Neuronal stem cell (in vitro differentiated cells): ENCODE results near the gene PPIH. TPM values are rescaled to one million over a fixed set of nuclear protein-coding genes. Genes with fewer than 3 reads are reported as not detected.

Experiments
- DNase-seq: peaks from one replicate; pipeline ENCODE4 v3.0.0-alpha.2; 2013; ENCODE audit warnings: low spot score
- H2AFZ ChIP-seq: one replicate; pipeline ENCODE4 v1.6.1; 2013; ENCODE audit warnings: mild to moderate bottlenecking, low read length, inconsistent platforms
- H2AK5ac ChIP-seq: 2 replicates; pipeline ENCODE4 v1.6.1; 2013; ENCODE audit warnings: low read depth, mild to moderate bottlenecking, inconsistent platforms, low read length, moderate library complexity, mixed read lengths
- H2BK120ac ChIP-seq: 2 replicates; pipeline ENCODE4 v1.6.1; 2013; ENCODE audit warnings: low read depth, mild to moderate bottlenecking, inconsistent platforms, low read length, moderate library complexity, mixed read lengths
- H2BK12ac ChIP-seq: one replicate; pipeline ENCODE4 v1.6.1; 2013; ENCODE audit warnings: low read length, inconsistent platforms
- H2BK15ac ChIP-seq: 2 replicates; pipeline ENCODE4 v1.6.1; 2013; ENCODE audit warnings: mild to moderate bottlenecking, low read length, inconsistent platforms, mixed read lengths
- H2BK5ac ChIP-seq: one replicate; pipeline ENCODE4 v1.6.1; 2013; ENCODE audit warnings: inconsistent platforms, mild to moderate bottlenecking, low read length, moderate library complexity
- H3K14ac ChIP-seq: one replicate; pipeline ENCODE4 v1.6.1; 2013; ENCODE audit warnings: low read length, inconsistent platforms
- H3K18ac ChIP-seq: 2 replicates; pipeline ENCODE4 v1.6.1; 2013; ENCODE audit warnings: low read length, inconsistent platforms
- H3K23ac ChIP-seq: 2 replicates; pipeline ENCODE4 v1.6.1; 2013; ENCODE audit warnings: low read depth, mild to moderate bottlenecking, mixed read lengths, low read length, inconsistent platforms; ENCODE audit not compliant: poor library complexity
- H3K27ac ChIP-seq: replicated peaks from 3 replicates; pipeline ENCODE4 v1.5.1; 2013; ENCODE audit warnings: low read length, inconsistent platforms
- H3K27me3 ChIP-seq, 3 experiments: 2 replicates each; pipeline ENCODE4 v1.6.1; 2013; ENCODE audit warnings: low read length in 3 of 3, mild to moderate bottlenecking in 2 of 3, inconsistent platforms in 1 of 3, low read depth in 1 of 3, mixed read lengths in 1 of 3, moderate library complexity in 1 of 3; ENCODE audit not compliant: control insufficient read depth in 3 of 3, insufficient read depth in 3 of 3
- H3K36me3 ChIP-seq, 2 donors: replicated peaks in 1 of 2; 2 replicates each; pipeline ENCODE4 v1.6.1; 2013; ENCODE audit warnings: low read length in 2 of 2; ENCODE audit not compliant: control insufficient read depth in 2 of 2, insufficient read depth in 2 of 2
- H3K4ac ChIP-seq: 2 replicates; pipeline ENCODE4 v1.6.1; 2013; ENCODE audit warnings: inconsistent platforms, mild to moderate bottlenecking, low read length, moderate library complexity
- H3K4me1 ChIP-seq, 2 donors: 1 replicate in 1 of 2; 2 replicates in 1 of 2; pipeline ENCODE4 v1.6.1; 2013; ENCODE audit warnings: low read length in 2 of 2, low read depth in 1 of 2; ENCODE audit not compliant: control insufficient read depth in 2 of 2, insufficient read depth in 1 of 2
- H3K4me2 ChIP-seq: one replicate; pipeline ENCODE4 v1.6.1; 2013; ENCODE audit warnings: mild to moderate bottlenecking, low read length, inconsistent platforms; ENCODE audit not compliant: insufficient read depth, poor library complexity, severe bottlenecking
- H3K4me3 ChIP-seq, 2 donors: 2 replicates each; pipeline ENCODE4 v1.5.1; 2013; ENCODE audit warnings: low read length in 2 of 2, mild to moderate bottlenecking in 2 of 2, inconsistent platforms in 1 of 2, moderate library complexity in 1 of 2
- H3K79me1 ChIP-seq: one replicate; pipeline ENCODE4 v1.6.1; 2013; ENCODE audit warnings: low read depth, mild to moderate bottlenecking, inconsistent platforms, low read length, moderate library complexity
- H3K9ac ChIP-seq: one replicate; pipeline ENCODE4 v1.6.1; 2013; ENCODE audit warnings: mild to moderate bottlenecking, low read depth, low read length, inconsistent platforms; ENCODE audit not compliant: poor library complexity
- H3K9me3 ChIP-seq, 2 donors: replicated peaks in 1 of 2; 2 replicates each; pipeline versions ENCODE3 to v1.6.1; 2013; ENCODE audit warnings: low read length in 2 of 2, mild to moderate bottlenecking in 2 of 2, inconsistent platforms in 1 of 2, low read depth in 1 of 2, mixed read lengths in 1 of 2, moderate library complexity in 1 of 2; ENCODE audit not compliant: control insufficient read depth in 2 of 2, insufficient read depth in 1 of 2
- H4K8ac ChIP-seq: one replicate; pipeline ENCODE4 v1.6.1; 2013; ENCODE audit warnings: low read depth, mild to moderate bottlenecking, inconsistent platforms, low read length, moderate library complexity
- H4K91ac ChIP-seq: one replicate; pipeline ENCODE4 v1.6.1; 2013; ENCODE audit warnings: low read length, low read depth, mild to moderate bottlenecking, inconsistent platforms; ENCODE audit not compliant: poor library complexity
- WGBS, 2 donors: extraction: QIAGEN DNeasy Blood & Tissue Kit; methylation state at CpG; one replicate each; pipeline ENCODE4 v1.1.7; 2013; ENCODE audit warnings: missing lambda C conversion rate in 2 of 2, mixed read lengths in 1 of 2; ENCODE audit not compliant: insufficient read length in 2 of 2, insufficient replicate concordance in 1 of 2; ENCODE audit errors: extremely low coverage in 2 of 2; 5-methylcytosine and 5-hydroxymethylcytosine counted together
- polyA plus RNA-seq, 2 experiments: library from polyadenylated mRNA; stranded (reverse); fragments of 200-250 nt; gene quantifications; one replicate each; pipeline ENCODE4 v1.2.3, GENCODE V29; 2013

Gene PPIH
- 106 TPM for polyA plus RNA-seq (2013, experiment 1 of 2)
- polyA plus RNA-seq (2013, experiment 2 of 2): 102 TPM

DNA sequence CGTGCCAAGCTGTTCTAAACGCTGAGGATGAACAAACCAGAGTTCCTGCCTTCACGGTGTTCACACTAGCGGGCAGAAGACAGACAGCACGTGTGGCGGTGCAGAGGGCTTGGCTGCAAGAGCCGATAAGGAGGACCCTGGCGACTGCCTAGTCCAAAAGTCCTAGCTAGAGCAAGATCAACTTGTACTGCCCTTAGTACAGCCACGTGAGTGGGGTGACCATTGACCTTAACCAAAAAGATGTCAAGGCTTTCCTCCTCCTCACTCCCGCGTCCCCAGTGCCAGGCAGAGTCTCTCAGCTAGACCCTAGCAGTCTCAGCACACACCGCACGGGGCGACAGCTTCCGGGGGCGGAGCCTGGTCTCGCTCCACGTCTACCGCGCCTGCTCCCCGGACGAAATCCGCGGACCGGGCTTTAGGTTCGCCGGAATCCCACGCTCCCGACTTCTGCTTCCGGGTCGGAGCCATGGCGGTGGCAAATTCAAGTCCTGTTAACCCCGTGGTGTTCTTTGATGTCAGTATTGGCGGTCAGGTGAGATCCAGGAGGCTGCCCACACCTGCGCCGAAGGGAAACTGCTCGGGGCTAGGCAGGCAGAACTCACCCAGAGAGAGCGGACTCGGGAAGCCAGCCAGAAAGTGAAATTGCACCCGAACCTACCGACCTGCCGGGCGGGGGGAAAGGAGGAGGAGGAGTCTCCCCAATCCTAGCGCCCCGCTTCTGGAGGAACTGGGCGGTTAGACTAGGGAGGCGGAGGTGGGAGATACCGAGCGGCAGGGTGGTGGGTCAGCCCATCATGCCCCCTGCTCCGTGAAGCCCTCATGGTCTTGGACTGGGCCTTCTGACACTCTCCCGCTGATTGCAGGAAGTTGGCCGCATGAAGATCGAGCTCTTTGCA lies at the start of gene PPIH:
Gene PPIH (plus strand): TSS at position 443 of the 896 bp plus-strand sequence. CDS start 24 bp downstream, at position 467.
- Histone ChIP-seq H3K23ac (peak within 1 kb of the TSS; percentile 89), H4K91ac (peak within 1 kb of the TSS; percentile 82), H2BK120ac (no peak within 1 kb of the TSS), H2BK12ac (no peak within 1 kb of the TSS), H3K4me3 (peak within 1 kb of the TSS; percentile 92 to 94), H3K9ac (peak within 1 kb of the TSS; percentile 89), H3K27me3 (no peaks in the 10 kb centered on the region), H3K14ac (peak within 1 kb of the TSS; percentile 91), H3K4ac (peak within 1 kb of the TSS; percentile 38), H2BK15ac (peak within 1 kb of the TSS; percentile 49), H3K9me3 (no peaks in the 10 kb centered on the region), H2AFZ (peak within 1 kb of the TSS; percentile 86), H3K4me1 (peaks cover 5 to 8% of the 10 kb centered on the region in 2 donors), H4K8ac (no peak within 1 kb of the TSS), H3K36me3 (peaks cover 2 to 38% of the 10 kb centered on the region in 2 donors), H3K27ac (no peak within 1 kb of the TSS), H3K79me1 (peaks cover 10% of the 10 kb centered on the region), H2AK5ac (peak within 1 kb of the TSS; percentile 90), H3K4me2 (peak within 1 kb of the TSS; percentile 94), H2BK5ac (no peak within 1 kb of the TSS), H3K18ac (peak within 1 kb of the TSS; percentile 94)
- no CpG with 5 or more reads among the region's 53 CpGs for WGBS, 2 donors
- DNase-seq: peak; percentile 82

DNA sequence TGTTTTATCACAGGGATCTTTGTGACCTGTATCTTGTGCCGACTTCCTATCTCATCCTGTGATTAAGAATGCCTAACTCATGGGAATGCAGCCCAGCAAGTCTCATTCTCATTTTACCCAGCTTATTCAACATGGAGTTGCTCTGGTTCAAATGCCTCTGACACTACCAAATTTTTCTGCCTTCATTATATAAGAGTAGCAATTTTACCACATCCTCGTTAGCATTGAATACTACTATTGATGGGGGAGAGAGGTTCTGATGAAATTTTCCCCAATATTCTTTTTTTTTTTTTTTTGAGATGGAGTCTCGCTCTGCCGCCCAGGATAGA lies 44.5 kb upstream of the PPIH start:
- no peaks in the 10 kb centered on the region for H3K79me1 ChIP-seq
- no peaks in the 10 kb centered on the region for H3K36me3 ChIP-seq
- no peak overlapping the region for H3K4me2 ChIP-seq
- H3K9me3 ChIP-seq: no peaks in the 10 kb centered on the region
- no peak overlapping the region for H3K14ac ChIP-seq
- H2BK120ac ChIP-seq: no peak overlapping the region
- no CpG with 5 or more reads among the region's 4 CpGs for WGBS, 2 donors
- H3K4me1 ChIP-seq: no peaks in the 10 kb centered on the region
- no peak overlapping the region for H3K4ac ChIP-seq
- H4K91ac ChIP-seq: no peak overlapping the region
- no peak overlapping the region for H2BK15ac ChIP-seq
- no peak overlapping the region for H3K23ac ChIP-seq
- H3K4me3 ChIP-seq: no peak overlapping the region
- H3K18ac ChIP-seq: no peak overlapping the region
- H2BK5ac ChIP-seq: no peak overlapping the region
- no peak overlapping the region for H2AFZ ChIP-seq
- DNase-seq: no peak
- no peaks in the 10 kb centered on the region for H3K27me3 ChIP-seq
- H2AK5ac ChIP-seq: no peak overlapping the region
- H3K9ac ChIP-seq: no peak overlapping the region
- H3K27ac ChIP-seq: no peak overlapping the region
- H2BK12ac ChIP-seq: no peak overlapping the region
- H4K8ac ChIP-seq: no peak overlapping the region

DNA sequence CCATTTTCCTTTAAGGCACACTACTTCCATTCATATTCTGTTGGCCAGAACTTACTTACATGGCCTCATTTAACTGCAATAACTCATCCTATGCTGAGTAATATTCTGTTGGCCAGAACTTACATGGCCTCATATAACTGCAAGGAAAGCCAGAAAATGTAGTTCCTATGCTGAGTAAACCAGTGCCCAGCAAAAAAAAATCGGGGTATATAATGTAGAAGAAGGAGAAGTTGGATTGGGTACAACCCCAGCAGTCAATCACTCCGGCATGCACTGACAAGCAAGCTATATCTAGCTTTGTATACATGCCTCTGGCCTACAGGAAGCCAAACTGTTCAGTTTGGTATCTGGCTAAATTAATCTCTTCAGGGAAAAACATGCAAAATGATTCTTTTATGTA lies 39.4 kb upstream of the PPIH start:
- H4K91ac ChIP-seq: no peak overlapping the region
- no peak overlapping the region for H3K14ac ChIP-seq
- WGBS, 2 donors: no CpG with 5 or more reads among the region's 2 CpGs
- H3K4me1 ChIP-seq: no peaks in the 10 kb centered on the region
- H4K8ac ChIP-seq: no peak overlapping the region
- peaks cover 0 to 6% (median 0%) of the 10 kb centered on the region in 3 experiments for H3K27me3 ChIP-seq
- no peak overlapping the region for H2BK15ac ChIP-seq
- H3K9ac ChIP-seq: no peak overlapping the region
- no peak overlapping the region for H3K4me2 ChIP-seq
- H3K27ac ChIP-seq: no peak overlapping the region
- no peak overlapping the region for H3K18ac ChIP-seq
- no peaks in the 10 kb centered on the region for H3K79me1 ChIP-seq
- no peaks in the 10 kb centered on the region for H3K36me3 ChIP-seq
- H2BK120ac ChIP-seq: no peak overlapping the region
- H2AFZ ChIP-seq: no peak overlapping the region
- no peak overlapping the region for H2BK5ac ChIP-seq
- no peak overlapping the region for H2AK5ac ChIP-seq
- H3K9me3 ChIP-seq: no peaks in the 10 kb centered on the region
- no peak overlapping the region for H3K23ac ChIP-seq
- no peak for DNase-seq
- no peak overlapping the region for H2BK12ac ChIP-seq
- H3K4me3 ChIP-seq: no peak overlapping the region
- H3K4ac ChIP-seq: no peak overlapping the region

DNA sequence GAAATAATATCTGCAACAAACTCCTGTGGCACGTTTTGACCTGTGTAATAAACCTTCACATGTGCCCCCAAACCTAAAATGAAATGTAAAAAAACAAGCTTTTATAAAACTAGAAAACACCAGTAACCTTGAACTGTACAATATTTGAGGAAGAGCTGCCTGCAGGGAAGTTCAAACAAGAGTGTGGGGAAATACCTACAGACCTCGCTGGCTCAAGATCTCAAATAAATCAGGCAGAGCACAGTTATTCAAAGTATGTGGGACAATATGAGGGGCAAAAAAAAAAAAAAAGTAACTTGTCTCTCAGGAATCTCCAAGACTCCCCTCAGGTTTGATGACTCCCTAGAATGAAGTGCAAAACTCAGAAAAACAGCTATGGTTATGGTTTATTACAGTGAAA lies 37.9 kb upstream of the PPIH start:
- no peak overlapping the region for H2AK5ac ChIP-seq
- no peak overlapping the region for H3K23ac ChIP-seq
- H2BK120ac ChIP-seq: no peak overlapping the region
- no peak overlapping the region for H2BK12ac ChIP-seq
- H3K9me3 ChIP-seq: no peaks in the 10 kb centered on the region
- H2BK5ac ChIP-seq: no peak overlapping the region
- no peak overlapping the region for H4K8ac ChIP-seq
- WGBS, 2 donors: no CpG with 5 or more reads among the region's 2 CpGs
- H3K9ac ChIP-seq: no peak overlapping the region
- H3K4me2 ChIP-seq: no peak overlapping the region
- H3K4me3 ChIP-seq: no peak overlapping the region
- no peaks in the 10 kb centered on the region for H3K36me3 ChIP-seq
- H3K4ac ChIP-seq: no peak overlapping the region
- no peak overlapping the region for H2AFZ ChIP-seq
- H4K91ac ChIP-seq: no peak overlapping the region
- H3K27ac ChIP-seq: no peak overlapping the region
- peaks cover 0 to 6% (median 0%) of the 10 kb centered on the region in 3 experiments for H3K27me3 ChIP-seq
- H3K18ac ChIP-seq: no peak overlapping the region
- H3K79me1 ChIP-seq: no peaks in the 10 kb centered on the region
- no peak for DNase-seq
- no peaks in the 10 kb centered on the region for H3K4me1 ChIP-seq
- H3K14ac ChIP-seq: no peak overlapping the region
- no peak overlapping the region for H2BK15ac ChIP-seq
